B cell (primary cell): ENCODE measurements around the gene FRG2B.

Source experiments
- CTCF ChIP-seq: fragments of 200-600 bp; IDR thresholded peaks from one replicate; pipeline ENCODE4 v1.8.0; 2022; ENCODE audit warnings: antibody characterized with exemption, mild to moderate bottlenecking
- EZH2 ChIP-seq: IDR thresholded peaks from 2 replicates; pipeline ENCODE4 v1.6.1; 2012; ENCODE audit warnings: borderline replicate concordance, low read depth, mild to moderate bottlenecking, moderate library complexity, low read length; ENCODE audit not compliant: insufficient read depth, poor library complexity, severe bottlenecking

- TF ChIP-seq CTCF (no peak), EZH2 (no peak)
Observed at GRCh38 chr10:133592716-133593115, 33.9 kb downstream of the FRG2B start.
